BJ (cell line): ENCODE data around the gene URI1. TPM values are rescaled to one million over a fixed set of nuclear protein-coding genes. Genes with fewer than 3 reads are reported as not detected.

ENCODE experiments used
- CTCF ChIA-PET: fragments of 350-600 bp; formaldehyde crosslinking; extraction: SDS; loops from one replicate; lab custom pipeline; 2021; ENCODE audit warnings: antibody characterized with exemption, inconsistent platforms; lab: Yijun Ruan, JAX
- POLR2A ChIA-PET: fragments of 300-600 bp; sonication (Branson Sonifier 250); formaldehyde crosslinking; extraction: SDS; loops from one replicate; lab custom pipeline; 2021; ENCODE audit warnings: antibody characterized with exemption; lab: Charles Lee
- DNase-seq: peaks from one replicate; pipeline ENCODE4 v3.0.0-alpha.2; 2011; ENCODE audit warnings: low read depth
- H3K27me3 ChIP-seq: 2 replicates; pipeline ENCODE4 v1.6.0; 2011; ENCODE audit warnings: low read length; ENCODE audit not compliant: control insufficient read depth, insufficient read depth
- H3K36me3 ChIP-seq: 2 replicates; pipeline ENCODE4 v1.5.1; 2011; ENCODE audit warnings: low read length; ENCODE audit not compliant: control insufficient read depth, insufficient read depth
- H3K4me3 ChIP-seq: 2 replicates; pipeline ENCODE4 v1.5.1; 2011; ENCODE audit warnings: low read depth, mild to moderate bottlenecking, control low read depth, low read length
- polyA plus RNA-seq: library from polyadenylated mRNA; depleted of rRNA; stranded (reverse); fragments of >200 nt; gene quantifications from 2 replicates; pipeline ENCODE4 v1.2.3, GENCODE V29; 2011
- TF ChIP-seq, protein P1 (sequence below): IDR thresholded peaks from 2 replicates; pipeline ENCODE4 v1.5.1; 2011; ENCODE audit warnings: low read depth, mild to moderate bottlenecking, control low read depth, inconsistent platforms, low read length, moderate library complexity; ENCODE audit not compliant: insufficient read depth

URI1 gene
- polyA plus RNA-seq, 1 experiment: 27.7 TPM

DNA sequence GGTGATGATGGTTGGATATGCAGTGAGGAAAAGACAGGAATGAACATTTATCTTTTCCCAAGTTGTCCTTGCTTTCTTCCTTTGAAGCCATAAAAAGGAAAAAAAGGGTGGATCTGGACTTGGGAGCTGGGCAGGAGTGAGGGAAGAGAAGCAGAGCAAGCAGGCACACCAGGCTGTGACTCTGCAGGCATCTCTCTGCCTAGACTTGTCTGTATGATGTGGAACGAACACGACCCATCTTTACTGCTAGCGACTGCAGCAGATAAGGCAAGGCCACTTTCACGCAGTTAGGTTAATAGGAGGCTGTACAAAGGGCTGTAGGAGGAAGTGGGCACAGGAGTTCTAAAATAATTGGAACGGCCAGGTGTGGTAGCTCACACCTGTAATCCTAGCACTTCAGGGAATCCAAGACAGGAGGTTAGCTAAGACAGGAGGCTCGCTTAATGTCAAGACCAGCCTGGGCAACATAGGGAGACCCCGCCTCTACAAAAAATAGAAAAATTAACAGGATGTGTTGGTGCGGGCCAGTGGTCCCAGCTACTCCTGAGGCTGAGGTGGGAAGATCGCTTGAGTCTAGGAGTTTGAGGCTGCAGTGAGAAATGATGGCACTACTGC is 961 bp upstream of the URI1 start:
- Histone ChIP-seq H3K27me3 (no peaks in the 10 kb centered on the region), H3K36me3 (0 out of 2 replicates have a peak, but pooled peaks cover 1% of the 10 kb centered on the region), H3K4me3 (no peak overlapping the region)
- POLR2A ChIA-PET: no interaction called here
- DNase-seq: no peak
- TF ChIP-seq, protein P1, sequence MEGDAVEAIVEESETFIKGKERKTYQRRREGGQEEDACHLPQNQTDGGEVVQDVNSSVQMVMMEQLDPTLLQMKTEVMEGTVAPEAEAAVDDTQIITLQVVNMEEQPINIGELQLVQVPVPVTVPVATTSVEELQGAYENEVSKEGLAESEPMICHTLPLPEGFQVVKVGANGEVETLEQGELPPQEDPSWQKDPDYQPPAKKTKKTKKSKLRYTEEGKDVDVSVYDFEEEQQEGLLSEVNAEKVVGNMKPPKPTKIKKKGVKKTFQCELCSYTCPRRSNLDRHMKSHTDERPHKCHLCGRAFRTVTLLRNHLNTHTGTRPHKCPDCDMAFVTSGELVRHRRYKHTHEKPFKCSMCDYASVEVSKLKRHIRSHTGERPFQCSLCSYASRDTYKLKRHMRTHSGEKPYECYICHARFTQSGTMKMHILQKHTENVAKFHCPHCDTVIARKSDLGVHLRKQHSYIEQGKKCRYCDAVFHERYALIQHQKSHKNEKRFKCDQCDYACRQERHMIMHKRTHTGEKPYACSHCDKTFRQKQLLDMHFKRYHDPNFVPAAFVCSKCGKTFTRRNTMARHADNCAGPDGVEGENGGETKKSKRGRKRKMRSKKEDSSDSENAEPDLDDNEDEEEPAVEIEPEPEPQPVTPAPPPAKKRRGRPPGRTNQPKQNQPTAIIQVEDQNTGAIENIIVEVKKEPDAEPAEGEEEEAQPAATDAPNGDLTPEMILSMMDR: no peak
- CTCF ChIA-PET: interaction anchor here (1.2 kb wide), 1 partner anchor 25 kb away, joined by 3 read pairs; no protein-coding TSS in a partner anchor

- CTCF ChIA-PET: interaction anchor here (0.9 to 1.2 kb wide), 2 partner anchors 12 to 24 kb away, joined by 3 read pairs; no protein-coding TSS in a partner anchor
- Histone ChIP-seq H3K4me3 (peak overlapping the region; percentile 94), H3K36me3 (0 out of 2 replicates have a peak, but pooled peaks cover 1% of the 10 kb centered on the region), H3K27me3 (no peaks in the 10 kb centered on the region)
- TF ChIP-seq, protein P1: no peak
- DNase-seq: no peak
- POLR2A ChIA-PET: no interaction called here
Observed at GRCh38 chr19:29942404-29943261, 594 bp downstream of the URI1 start.

GRCh38 chr19:29943615-29944014 is 1.6 kb downstream of the URI1 start:
- POLR2A ChIA-PET: no interaction called here
- Histone ChIP-seq H3K27me3 (no peaks in the 10 kb centered on the region), H3K36me3 (0 out of 2 replicates have a peak, but pooled peaks cover 1% of the 10 kb centered on the region), H3K4me3 (no peak overlapping the region)
- CTCF ChIA-PET: no interaction called here
- TF ChIP-seq, protein P1: no peak
- DNase-seq: no peak

- Histone ChIP-seq H3K36me3 (0 out of 2 replicates have a peak, but pooled peaks cover 1% of the 10 kb centered on the region), H3K27me3 (no peaks in the 10 kb centered on the region), H3K4me3 (no peak overlapping the region)
- DNase-seq: no peak
- CTCF ChIA-PET: interaction anchor here (0.6 kb wide), 1 partner anchor 13 kb away, joined by 3 read pairs; no protein-coding TSS in a partner anchor
- TF ChIP-seq, protein P1: no peak
- POLR2A ChIA-PET: no interaction called here
Observed at GRCh38 chr19:29944390-29945012, 2.5 kb downstream of the URI1 start.
